Motor neuron (in vitro differentiated cells): ENCODE data around the gene SFI1. TPM values are rescaled to one million over a fixed set of nuclear protein-coding genes. Genes with fewer than 3 reads are reported as not detected.
"Not testable (repeated sequence)": the region's sequence is repeated elsewhere in the genome, so short reads cannot be mapped to it uniquely, and the experiment has no call there.

ENCODE experiments used
- ATAC-seq, 8 experiments: fragments of 200-7000 bp; cut with Tn5 transposase; replicated peaks in 6 of 8; 2 replicates each; pipeline ENCODE4 v1.8.0; 2021; ENCODE audit warnings: mild to moderate bottlenecking in 8 of 8, moderate library complexity in 8 of 8
- H3K27ac ChIP-seq, 2 donors: fragments of 250-450 bp; sonication (Bioruptor Pico); 2 replicates each; pipeline ENCODE4 v1.9.0; 2021; ENCODE audit warnings: antibody characterized with exemption in 2 of 2, mild to moderate bottlenecking in 2 of 2, moderate library complexity in 1 of 2
- H3K4me1 ChIP-seq, 2 donors: fragments of 250-450 bp; sonication (Bioruptor Pico); replicated peaks in 1 of 2; 2 replicates each; pipeline ENCODE4 v1.6.1; 2021; ENCODE audit warnings: antibody characterized with exemption in 2 of 2, mild to moderate bottlenecking in 2 of 2, moderate library complexity in 1 of 2
- H3K4me3 ChIP-seq, 5 donors: fragments of 250-450 bp; sonication (Bioruptor Pico); 2 replicates each; pipeline ENCODE4 v1.9.0; 2021; ENCODE audit warnings: antibody characterized with exemption in 5 of 5, mild to moderate bottlenecking in 5 of 5, moderate library complexity in 4 of 5
- WGBS, 10 experiments: fragments of 450-650 bp; shearing (Covaris generic); methylation state at CpG; one replicate each; pipeline ENCODE4 v1.0.0; 2022; 5-methylcytosine and 5-hydroxymethylcytosine counted together
- in situ Hi-C, 9 experiments: fragments of 400-800 bp; cut with MboI; loops; one replicate each; pipeline ENCODE4 v1.15.0; 2021; ENCODE audit warnings: low sequenced_read_pairs in 9 of 9, low pct_unique_long_range_greater_than_20kb in 2 of 9; ENCODE audit not compliant: unreplicated experiment in 9 of 9
- total RNA-seq, 8 experiments: library from RNA; unstranded; fragments of 300-600 nt; gene quantifications; 2 replicates each; pipeline versions ENCODE4 v1.2.3 to v1.2.4, GENCODE V29; 2022

The SFI1 gene
- total RNA-seq, 8 experiments from 2014 or later: 5.2 to 23.1 (median 14.4) TPM

DNA sequence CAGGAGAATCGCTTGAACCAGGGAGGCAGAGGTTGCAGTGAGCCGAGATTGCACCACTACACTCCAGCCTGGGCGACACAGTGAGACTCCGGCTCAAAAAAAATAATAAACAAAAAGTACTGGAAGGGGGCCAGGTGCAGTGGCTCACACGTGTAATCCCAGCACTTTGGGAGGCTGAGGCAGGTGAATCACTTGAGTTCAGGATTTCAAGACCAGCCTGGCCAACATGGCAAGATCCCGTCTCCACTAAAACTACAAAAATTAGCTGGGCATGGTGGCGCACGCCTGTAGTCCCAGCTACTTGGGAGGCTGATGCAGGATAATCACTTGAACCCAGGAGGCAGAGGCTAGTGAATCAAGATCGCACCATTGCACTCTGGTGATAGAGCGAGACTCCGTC, 10.0 kb upstream of the SFI1 start:
- H3K27ac ChIP-seq, in situ Hi-C loops, ATAC-seq, H3K4me3 ChIP-seq: not testable (repeated sequence)
- peaks cover 6 to 15% of the 10 kb centered on the region in 2 donors for H3K4me1 ChIP-seq
- 48 to 100% (median 94%) methylated on average over 1 to 8 of the region's 11 CpGs for WGBS, 10 experiments

DNA sequence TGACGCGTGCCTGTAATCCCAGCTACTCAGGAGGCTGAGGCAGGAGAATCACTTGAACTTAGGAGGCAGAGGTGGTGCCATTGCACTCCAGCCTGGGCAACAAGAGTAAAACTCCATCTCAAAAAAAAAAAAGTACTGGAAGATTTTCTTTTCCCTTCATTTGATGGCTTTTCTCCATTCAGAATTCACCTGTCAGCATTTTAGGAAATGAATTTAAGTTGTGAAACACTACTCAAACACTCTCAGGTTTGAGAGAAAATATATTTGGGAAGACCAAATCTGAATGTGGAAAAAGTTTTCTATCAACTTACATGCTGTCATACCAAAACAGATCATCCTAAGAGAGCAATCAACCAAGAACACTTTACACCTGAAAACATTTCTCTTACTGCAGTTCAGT, 9.4 kb upstream of the SFI1 start:
- H3K27ac ChIP-seq: no peak overlapping the region
- WGBS, 10 experiments: 92 to 100% (median 100%) methylated on average over 2 of the region's 2 CpGs; no CpG with 5 or more reads in 5 of the 10 experiments
- peaks cover 6 to 15% of the 10 kb centered on the region in 2 donors for H3K4me1 ChIP-seq
- in situ Hi-C loops: no loop called here
- H3K4me3 ChIP-seq: no peak overlapping the region
- no peak for ATAC-seq

DNA sequence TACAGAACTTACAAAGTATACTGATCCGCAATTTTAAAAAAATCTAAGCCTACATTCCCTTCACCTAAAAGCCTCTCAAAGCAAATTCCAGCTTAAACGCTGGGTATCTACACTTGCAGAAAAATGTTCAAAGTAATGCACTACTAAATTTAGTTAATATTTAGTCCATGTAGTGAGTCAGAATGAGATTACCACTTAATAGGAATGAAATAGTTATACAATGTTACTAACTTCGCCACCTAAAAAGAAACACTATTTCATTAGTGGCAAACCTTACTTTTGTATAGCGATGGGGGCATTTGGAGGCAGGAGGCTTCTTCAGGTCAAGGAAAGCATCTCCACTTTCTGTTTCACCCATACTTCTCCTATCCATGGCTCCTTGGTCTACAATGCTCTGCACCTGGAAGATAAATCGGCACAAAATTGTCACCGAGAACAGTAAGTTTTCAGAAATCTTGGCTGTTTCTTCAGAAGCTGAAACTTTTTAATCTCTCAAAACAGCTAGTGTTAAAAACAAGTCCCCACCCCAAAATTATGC, 7.9 kb upstream of the SFI1 start:
- Histone ChIP-seq H3K27ac (no peak overlapping the region), H3K4me1 (peaks cover 6 to 15% of the 10 kb centered on the region in 2 donors), H3K4me3 (peak overlapping the region; percentile 53 to 82 (median 64))
- ATAC-seq: no peak
- in situ Hi-C loops: no loop called here
- WGBS, 10 experiments: 61 to 88% (median 72%) methylated on average over 3 to 6 of the region's 6 CpGs; no CpG with 5 or more reads in 1 of the 10 experiments

DNA sequence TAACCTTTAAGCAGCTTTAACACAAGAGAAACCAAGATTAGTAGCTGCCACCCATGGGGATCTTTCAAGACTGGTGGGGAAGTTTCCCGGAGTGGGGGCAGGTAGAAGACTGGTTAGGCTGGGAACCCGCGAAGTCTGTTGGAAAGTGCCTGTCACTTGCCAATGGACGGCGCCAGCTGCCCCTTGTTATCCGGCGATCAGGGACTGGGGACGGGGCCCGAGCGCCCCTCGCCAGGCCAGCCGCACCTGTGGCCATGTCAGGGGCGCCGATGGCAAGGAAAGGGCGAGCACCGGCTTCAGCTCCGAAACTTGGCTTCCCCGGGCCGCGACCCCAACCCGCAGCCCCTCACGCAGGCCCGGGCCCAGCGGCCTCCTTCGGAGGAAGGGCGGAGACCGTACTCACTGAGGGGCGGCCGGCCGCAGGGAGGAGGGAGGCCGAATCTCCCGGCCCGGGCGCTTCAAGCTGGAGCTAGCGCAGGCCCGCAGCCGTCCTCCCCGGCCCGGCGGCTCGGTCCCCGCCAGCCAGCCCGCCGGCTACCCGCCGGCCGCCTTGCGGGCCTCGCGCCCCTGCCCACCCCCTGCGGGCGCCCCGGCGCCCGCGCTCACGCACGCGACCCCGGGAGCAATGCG, 7.2 kb upstream of the SFI1 start:
- Histone ChIP-seq H3K4me1 (peaks cover 6 to 15% of the 10 kb centered on the region in 2 donors), H3K27ac (peak overlapping the region; percentile 99 to 100), H3K4me3 (peak overlapping the region; percentile 53 to 82 (median 64))
- peak; percentile 1 to 70 (median 36) for ATAC-seq
- in situ Hi-C loops: no loop called here
- 0 to 3% (median 1%) methylated on average over 3 to 10 of the region's 61 CpGs; no CpG with 5 or more reads in 6 of the 10 experiments for WGBS, 10 experiments

DNA sequence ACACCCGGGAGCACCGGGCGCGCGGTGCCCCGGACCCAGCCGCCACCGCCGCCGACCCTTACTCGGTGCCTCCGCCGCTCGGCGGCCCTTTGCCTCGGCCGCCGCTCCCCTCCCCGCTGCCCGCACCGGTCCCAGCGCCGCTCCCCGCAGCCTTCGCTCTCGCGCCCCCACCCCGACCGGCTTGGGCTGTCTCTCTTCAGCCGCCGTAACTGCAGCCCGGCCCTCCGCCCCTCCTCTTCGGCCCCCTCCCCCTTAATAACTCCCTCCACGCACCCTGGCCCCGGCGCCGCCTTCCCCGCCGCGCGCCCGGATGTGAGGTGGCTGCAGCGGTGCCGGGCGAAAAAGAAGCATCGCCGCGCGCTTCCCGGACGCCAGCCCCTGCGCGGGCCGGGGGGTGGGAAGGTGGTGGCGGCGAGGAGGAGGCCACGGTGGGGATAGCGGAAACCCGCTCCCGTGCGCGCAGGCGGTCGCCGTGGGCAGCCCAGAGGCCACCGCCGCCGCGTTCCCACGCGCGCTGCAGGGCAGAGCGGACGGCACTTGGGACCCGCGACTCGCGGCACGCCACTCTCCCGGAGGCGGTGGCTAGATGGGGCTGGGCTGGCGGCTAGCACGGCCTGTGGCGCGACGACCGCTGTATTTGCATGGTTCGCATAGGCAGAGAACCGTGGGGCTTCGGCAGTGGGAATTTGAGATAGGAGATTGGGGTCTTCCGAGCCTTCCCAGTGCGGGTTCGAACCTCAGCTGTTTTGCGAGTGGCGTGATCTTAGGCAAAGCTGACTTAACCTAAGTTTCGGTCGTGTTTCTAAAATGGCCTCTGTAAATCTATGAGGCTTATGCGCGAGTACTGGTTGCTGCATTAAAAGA, 6.5 kb upstream of the SFI1 start, which contains the start of gene EIF4ENIF1:
Gene EIF4ENIF1 (minus strand): TSS at position 211 of the 864 bp plus-strand sequence. CDS start 1,124 bp downstream, outside the sequence.
- peak within 1 kb of the TSS; percentile 99 to 100 for H3K27ac ChIP-seq
- WGBS, 10 experiments: 0 to 10% (median 0%) methylated on average over 2 to 17 of the region's 100 CpGs; no CpG with 5 or more reads in 3 of the 10 experiments
- ATAC-seq: peak; percentile 76 to 91 (median 87)
- peaks cover 6 to 15% of the 10 kb centered on the region in 2 donors for H3K4me1 ChIP-seq
- in situ Hi-C loops: no loop called here
- H3K4me3 ChIP-seq: peak within 1 kb of the TSS; percentile 53 to 82 (median 64)

DNA sequence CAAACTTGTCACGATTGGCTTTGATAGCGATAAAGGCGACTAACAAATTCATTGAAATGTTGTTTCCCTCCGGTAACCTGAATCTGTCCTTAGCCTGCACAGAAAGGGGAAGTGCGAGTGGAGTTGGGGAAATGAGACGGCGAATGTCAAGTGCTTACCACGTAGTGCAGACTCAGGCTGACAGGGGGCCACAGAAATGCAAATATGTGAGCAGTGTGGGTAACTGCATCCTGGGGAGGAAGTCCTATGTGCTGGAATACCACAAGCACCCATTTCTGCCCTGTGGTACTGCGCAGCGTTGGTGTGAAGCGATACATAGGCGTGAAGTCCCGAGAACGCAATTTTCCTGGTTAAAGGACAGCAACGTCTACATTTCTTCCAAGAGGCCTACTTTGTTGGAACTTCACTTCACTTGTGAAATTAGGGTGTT, 5.8 kb upstream of the SFI1 start:
- peak overlapping the region; percentile 99 to 100 for H3K27ac ChIP-seq
- peak; percentile 21 to 48 (median 36) for ATAC-seq

DNA sequence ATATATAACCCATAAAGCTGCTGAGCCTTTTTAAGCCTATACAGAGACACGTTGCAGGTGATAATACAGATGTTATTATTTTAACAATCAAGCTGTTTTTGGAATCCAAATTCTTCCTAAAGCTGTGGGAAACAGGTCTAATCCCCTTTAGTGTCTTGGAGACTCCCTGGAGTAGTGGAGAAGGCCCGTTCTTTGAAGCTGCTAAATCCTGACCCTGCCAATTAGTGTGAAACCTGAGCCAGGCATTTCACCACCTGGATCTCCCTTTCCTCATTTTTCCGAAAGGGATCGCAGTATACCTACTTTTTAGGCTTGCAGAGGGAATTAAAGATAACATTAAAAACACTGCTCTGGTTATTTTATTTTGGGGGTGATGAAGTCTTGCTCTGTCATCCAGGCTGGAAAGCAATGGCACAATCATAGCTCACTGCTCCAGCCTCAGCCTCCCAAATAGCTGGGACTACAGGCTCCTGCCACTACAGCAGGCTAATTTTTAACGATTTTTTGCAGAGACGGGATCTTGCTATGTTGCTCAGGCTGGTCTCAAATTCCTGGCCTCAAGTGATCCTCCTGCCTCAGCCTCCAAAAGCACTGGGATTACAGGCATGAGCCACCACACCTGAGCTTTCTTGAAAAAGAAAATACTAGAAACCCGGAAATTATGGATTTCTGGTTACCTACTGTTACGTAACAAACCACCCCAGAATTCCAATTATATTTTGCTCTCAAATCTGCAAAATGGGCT, 4.9 kb upstream of the SFI1 start:
- in situ Hi-C loops: no loop called here
- no peak for ATAC-seq
- Histone ChIP-seq H3K4me3 (peak overlapping the region in 3 of 5 donors; percentile 64 to 82 (median 68)), H3K4me1 (peaks cover 11 to 20% of the 10 kb centered on the region in 2 donors), H3K27ac (no peak overlapping the region)
- 33 to 88% (median 79%) methylated on average over 1 to 8 of the region's 8 CpGs for WGBS, 10 experiments

More for the DNA sequence above, 5.8 kb upstream of the SFI1 start:
- Histone ChIP-seq H3K4me1 (peaks cover 11 to 19% of the 10 kb centered on the region in 2 donors), H3K4me3 (peak overlapping the region; percentile 53 to 82 (median 64))
- in situ Hi-C loops: no loop called here
- 0 to 3% (median 0%) methylated on average over 1 to 8 of the region's 15 CpGs; no CpG with 5 or more reads in 3 of the 10 experiments for WGBS, 10 experiments

DNA sequence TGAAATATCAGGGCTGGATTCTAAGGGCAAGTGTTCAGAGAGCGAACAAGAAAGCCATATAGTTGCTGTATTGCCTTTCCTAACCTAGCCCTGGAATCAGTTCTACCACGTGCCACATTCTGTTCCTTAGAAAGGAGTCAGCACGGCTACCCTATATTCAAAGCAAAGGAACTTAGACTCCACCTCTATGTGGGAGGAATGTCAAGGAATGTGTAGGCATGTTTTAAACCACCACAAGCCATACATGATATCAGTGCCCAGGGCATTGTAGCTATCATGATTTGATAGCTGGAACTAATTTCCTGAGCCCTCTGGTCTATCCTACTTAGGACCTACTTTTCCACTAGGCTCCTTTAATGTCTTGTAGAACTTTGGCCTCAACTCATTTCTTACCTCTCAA, 4.2 kb upstream of the SFI1 start:
- ATAC-seq: no peak
- in situ Hi-C loops: no loop called here
- 84 to 100% (median 96%) methylated on average over 1 to 3 of the region's 3 CpGs; no CpG with 5 or more reads in 3 of the 10 experiments for WGBS, 10 experiments
- peaks cover 11 to 20% of the 10 kb centered on the region in 2 donors for H3K4me1 ChIP-seq
- H3K4me3 ChIP-seq: no peak overlapping the region
- no peak overlapping the region for H3K27ac ChIP-seq

DNA sequence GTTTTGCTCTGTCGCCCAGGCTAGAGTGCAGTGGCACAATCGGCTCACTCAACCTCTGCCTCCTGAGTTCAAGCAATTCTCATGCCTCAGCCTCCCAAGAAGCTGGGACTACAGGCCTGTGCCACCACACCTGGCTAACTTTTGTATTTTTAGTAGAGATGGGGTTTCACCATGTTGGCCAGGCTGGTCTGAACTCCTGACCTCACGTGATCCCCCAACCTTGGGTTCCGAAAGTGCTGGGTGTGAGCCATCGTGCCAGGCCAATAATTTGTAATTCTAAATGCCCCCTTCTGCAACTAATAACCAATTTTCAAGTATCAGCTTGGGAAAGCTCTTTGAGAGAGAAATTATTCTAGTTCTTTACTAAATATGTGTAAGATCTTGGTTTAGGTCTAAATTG, 3.0 kb upstream of the SFI1 start:
- WGBS, 10 experiments: 92 to 100% (median 96%) methylated on average over 1 to 5 of the region's 5 CpGs; no CpG with 5 or more reads in 3 of the 10 experiments
- H3K4me3 ChIP-seq, H3K27ac ChIP-seq, ATAC-seq, in situ Hi-C loops: not testable (repeated sequence)
- H3K4me1 ChIP-seq: peaks cover 11 to 15% of the 10 kb centered on the region in 2 donors

DNA sequence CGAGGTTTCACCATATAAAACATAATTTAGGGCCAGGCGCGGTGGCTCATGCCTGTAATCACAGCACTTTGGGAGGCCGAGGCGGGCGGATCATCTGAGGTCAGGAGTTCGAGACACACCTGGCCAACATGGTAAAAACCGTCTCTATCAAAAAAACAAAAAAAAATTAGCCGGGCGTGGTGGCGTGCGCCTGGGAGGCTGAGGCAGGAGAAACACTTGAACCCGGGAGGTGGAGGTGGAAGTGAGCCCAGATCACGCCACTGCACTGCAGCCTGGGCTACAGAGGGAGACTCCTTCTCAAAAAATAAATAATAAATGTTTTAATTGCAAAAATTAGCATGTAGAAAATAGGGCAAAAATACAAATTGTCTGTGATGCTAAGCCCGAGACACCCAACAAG, 993 bp upstream of the SFI1 start:
- Histone ChIP-seq H3K4me3 (peak overlapping the region; percentile 52 to 99 (median 72)), H3K27ac (no peak overlapping the region), H3K4me1 (peaks cover 8 to 11% of the 10 kb centered on the region in 2 donors)
- 47 to 78% (median 72%) methylated on average over 2 to 15 of the region's 15 CpGs; no CpG with 5 or more reads in 2 of the 10 experiments for WGBS, 10 experiments
- in situ Hi-C loops: no loop called here
- ATAC-seq: no peak

DNA sequence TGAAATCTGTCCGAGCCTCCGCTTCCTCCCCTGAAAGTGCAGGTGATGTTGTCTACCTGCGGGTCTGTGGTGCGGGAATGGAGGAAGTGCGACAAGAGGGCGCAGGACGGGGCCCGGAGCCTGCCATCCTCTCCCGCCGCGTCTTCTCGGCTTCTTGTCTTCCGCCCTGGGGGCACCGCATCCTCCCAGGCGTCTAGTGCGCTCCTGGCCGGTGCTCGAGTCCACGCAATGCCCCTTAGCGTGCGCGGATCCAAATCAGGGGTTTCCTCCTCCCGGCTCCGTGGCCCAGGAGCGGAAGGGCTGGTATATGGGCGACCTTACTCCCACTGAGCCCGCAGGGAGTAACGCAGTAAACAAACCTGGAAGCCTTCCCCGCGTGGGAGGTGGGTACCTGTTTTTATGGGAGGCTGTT, 405 bp downstream of the SFI1 start:
- Histone ChIP-seq H3K4me3 (peak overlapping the region; percentile 52 to 99 (median 72)), H3K27ac (peak overlapping the region in 1 of 2 donors; percentile 24), H3K4me1 (peaks cover 5% of the 10 kb centered on the region in 2 donors)
- in situ Hi-C loops: no loop called here
- ATAC-seq: peak; percentile 33 to 50 (median 40)
- 0 to 12% (median 6%) methylated on average over 2 to 10 of the region's 30 CpGs; no CpG with 5 or more reads in 6 of the 10 experiments for WGBS, 10 experiments
